HG03378 (cell line): ENCODE measurements around the gene SAMD14.
A peak's percentile ranks its signal among the peaks of the same experiment; 100 is the strongest.

Experiments
- ATAC-seq: cut with Tn5 transposase; IDR thresholded peaks from one replicate; pipeline ENCODE4 v1.9.1; 2021; ENCODE audit warnings: mild to moderate bottlenecking, moderate library complexity; ENCODE audit not compliant: unreplicated experiment

The SAMD14 gene

DNA sequence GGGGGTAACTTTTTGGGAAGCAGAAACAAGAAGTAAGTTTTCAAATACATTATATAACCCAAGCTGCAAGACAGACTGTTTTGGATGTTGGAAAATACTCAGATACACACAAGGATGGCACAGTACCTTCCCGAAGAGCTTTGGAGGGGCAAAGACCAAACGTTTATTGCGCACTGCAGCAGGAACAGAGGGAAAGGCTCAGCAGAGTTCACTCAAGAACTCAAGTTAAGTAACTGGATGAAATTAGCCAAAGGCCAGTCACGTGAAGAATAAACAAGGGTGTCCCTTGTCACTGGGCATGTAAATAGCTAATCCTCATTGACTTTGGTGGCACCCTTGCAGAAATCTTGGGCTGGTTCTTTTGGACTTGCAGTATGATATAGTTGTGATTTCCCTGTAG, 32.0 kb downstream of the SAMD14 start:
- no peak for ATAC-seq

DNA sequence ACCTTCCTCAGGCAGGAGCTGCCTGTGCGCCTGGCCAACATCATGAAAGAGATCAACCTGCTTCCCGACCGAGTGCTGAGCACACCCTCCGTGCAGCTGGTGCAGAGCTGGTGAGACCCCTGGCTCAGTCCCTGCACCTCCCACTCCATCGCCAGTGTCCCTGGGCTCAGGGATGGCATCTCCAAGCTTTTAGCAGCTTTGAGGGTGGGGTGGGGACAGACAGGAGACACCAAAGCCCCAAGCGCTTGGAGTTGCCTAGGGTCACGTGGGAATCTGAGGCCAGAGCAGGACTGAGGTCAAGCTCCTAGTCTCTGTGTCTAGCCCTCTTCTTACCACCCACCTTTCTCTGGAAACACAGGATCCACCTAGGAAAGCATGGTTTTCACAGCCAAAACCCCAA, 32.5 kb downstream of the SAMD14 start:
- no peak for ATAC-seq

DNA sequence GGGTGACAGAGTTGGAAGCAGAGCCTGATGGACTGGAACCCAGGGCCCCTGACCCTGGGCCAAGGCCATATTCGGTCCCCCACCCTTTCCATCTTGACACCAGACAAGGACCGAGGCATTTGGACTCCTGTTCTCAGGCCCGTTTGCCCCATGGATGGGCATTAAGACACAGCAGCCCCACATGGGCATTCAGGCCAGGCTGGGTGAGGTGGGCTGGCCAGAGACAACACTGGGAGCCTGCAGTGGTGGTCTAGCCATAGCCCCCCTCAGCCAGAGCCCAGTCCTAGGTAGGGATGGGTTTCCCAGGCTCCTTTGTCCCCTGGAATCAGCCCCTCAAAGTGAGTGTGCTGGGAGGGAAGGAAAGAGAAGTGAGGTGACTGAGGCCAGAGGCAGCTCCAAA, 33.2 kb downstream of the SAMD14 start:
- ATAC-seq, result no peak

DNA sequence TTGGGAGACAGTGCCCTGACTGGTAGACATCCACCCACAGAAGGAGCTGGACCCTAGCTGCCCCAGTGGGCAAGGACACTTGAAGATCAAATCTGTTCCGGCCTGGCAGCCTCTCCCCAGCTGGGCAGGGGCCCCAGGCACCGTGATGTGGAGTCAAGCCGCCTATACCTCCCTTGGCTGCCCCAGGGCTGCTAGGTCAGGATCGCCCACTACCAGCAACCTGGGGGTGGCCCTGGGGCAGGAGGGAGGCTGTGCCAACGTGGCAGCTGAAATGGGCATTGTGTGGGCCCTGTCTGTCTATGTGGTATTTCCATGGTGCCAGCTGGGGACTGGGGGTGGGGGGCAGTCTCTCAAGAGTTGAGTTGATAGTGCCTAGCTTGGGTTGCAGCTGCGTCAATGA, 33.9 kb downstream of the SAMD14 start:
- ATAC-seq, result no peak

DNA sequence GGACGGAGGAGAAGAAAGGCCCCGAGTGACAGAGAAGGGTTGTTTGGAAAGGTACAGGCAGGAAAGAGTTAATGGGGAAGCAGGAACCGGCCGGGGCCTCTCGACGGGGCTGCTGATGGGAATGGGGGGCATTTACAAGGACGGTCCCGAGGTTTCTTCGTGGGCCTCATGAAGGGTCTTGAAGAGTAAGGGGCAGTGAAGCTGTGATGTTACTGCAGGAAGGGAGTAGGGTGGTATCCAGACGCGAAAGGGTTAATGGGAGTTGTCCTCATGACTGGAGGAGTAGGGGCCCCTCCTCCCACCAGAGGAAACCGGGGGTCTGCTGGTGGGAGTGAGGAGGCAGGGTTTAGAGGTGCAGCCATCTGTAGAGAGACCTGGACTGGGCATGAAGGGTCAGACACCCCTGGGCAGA, 34.3 kb downstream of the SAMD14 start:
- no peak for ATAC-seq

DNA sequence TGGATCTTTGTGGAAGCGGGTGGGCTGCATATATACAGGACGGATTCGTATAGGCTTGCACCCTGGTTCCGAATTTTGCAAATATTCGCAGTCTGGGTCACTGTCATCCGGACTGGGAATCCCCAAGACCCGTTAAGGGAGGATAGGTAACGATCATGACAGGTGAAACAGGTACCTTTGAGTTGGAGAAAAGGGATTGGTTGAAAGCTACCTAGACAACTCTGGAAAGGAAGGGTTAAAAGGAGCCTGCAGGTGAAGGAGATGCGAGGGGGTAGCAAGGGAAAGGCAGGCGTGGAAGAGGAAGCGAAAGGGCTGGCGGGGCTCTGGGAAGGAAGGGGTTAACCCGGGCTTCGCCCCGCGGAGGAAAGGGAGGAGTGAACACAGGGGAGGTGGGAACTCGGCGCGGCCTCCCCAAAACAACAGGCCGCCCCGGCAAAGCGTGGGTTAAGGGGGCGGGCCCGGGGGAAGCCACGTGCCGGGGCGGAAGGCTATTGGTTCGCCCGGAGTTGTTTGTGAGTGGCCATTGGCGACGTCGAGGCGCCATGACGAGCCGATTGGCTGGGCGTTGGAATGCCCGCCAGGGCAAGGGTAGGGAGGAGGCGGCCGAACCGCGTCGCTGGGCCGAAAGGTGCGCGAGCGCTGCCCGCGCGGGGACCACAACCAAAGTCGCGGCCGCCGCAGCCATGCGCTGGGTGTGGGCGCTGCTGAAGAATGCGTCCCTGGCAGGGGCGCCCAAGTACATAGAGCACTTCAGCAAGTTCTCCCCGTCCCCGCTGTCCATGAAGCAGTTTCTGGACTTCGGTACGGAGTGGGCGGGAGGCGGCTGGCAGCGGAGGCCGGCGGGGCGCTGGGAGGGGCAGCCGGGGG, 35.0 kb downstream of the SAMD14 start, which contains the start of gene PDK2:
Gene PDK2 (plus strand): TSS at position 599 of the 867 bp plus-strand sequence. CDS start 85 bp downstream, at position 684.
- ATAC-seq, result peak; percentile 67

DNA sequence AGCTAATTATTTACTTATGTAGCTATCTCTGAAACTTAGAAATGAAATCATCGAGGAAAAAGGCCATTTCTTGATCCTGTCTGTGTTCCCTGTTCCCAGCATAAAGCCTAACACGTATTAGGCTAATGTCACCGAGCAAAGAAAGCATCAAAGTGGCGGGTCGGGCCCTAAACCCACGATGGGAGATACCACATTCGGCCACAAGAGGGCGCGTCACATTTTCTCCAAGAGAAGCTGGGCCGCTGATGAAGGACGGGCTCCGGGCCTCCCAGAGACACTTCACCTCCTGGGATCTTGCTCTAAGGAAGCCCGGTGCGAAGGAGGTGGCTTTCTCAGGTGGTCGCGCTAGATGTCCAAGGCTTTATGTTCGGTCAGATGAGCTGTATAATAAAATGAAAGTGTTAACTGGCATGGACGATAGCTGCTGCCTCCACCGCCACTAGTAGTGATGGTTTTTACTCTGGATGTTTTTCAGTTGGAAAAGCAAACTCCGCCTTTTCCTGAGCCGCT, 35.7 kb downstream of the SAMD14 start:
- peak; percentile 45 for ATAC-seq

DNA sequence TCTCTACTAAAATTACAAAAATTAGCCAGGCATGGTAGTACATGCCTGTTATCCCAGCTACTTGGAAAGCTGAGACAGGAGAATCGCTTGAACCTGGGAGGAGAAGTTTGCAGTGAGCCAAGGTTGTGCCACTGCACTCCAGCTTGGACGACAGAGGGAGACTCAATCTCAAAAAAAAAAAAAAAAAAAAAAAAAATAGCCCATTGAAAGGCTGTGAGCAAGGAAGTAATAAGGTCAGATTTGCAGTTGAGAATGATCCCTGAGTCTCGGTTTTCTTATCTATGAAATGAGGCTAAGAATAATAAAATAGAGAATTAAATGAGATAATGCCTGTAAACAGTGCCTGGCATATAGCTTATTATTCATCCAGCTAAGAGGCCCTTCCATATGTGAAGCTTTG, 36.2 kb downstream of the SAMD14 start:
- ATAC-seq, result no peak

DNA sequence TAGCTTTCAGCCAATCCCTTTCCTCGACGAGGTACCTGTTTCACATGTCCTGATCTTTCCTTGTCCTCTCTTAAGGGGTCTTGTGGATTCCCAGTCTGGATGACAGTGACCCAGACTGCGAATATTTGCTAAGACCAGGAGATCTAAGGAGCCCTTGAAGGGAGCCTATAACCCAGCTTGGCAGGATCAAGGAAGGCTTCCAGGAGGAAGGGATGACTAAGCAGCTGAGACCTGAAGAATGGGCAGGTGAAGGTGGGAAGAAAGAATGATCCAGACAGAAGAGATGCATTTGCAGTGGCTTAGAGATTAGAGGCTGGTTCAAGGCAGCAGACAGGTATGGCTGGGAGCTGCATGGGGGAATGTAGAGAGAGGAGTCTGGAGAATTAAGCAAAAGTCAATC, 36.7 kb downstream of the SAMD14 start:
- ATAC-seq, result no peak

DNA sequence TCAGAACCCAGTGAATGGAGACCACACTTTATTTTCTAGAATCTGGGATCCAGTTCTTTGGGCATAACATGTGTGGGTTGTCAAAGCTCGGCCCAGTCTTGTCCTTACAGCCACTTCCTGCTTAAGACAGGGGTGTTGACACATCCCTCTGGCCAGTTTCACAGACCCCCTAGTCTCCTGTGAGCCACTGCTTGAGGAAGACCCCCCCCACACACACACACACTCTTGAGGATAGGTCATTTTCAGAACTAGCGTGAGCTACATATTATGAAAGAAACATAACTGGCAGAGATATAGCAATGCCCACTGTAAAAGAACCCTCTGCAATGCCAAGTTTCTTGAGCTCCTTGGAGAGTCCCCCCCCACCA, 38.1 kb downstream of the SAMD14 start:
- ATAC-seq, result no peak

DNA sequence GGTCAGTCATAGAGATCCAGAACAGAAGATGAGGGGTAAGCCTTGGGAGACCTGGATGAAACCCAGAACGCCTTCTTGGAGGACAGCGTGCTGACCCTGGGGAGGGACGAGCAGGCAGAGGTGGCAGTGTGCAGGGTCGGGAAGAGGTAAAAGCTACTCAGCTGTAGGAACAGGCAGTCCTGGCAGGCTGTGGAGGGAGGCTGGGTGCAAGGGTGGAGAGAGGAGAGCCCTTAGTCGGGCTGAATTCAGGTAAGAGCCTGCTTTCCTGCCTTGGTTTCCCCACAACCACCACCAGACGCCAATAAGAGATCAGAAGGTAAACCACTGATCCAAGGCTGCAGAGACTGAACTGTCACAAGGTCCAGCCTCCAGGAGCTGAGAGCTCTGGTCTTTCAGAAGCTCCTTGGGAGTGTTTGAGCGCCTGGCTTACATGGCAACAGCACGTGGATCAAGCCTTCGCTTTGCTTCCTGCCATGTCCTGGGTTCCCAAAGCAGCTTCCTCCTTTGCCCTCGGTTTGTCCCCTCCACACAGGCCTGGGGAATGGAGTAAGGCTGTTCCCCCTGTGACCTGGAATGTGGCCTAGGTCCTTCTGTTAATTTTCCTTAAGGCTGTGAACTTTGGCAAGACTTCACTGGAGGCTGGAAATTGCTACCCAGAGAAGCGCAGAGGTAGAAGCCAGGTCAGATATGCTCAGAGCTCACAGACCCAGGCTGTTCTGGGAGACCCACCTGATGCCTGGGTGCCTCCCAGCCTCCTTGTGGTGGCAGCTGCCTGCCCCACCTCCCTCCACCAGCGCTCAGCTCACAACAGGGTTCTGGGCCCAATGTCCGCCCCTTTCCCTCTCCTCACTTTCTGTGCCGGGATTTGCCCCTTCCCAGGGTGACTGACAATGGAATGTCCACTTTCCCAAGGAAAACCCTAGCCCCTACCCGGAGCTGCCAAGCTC, 38.7 kb downstream of the SAMD14 start:
- no peak for ATAC-seq

DNA sequence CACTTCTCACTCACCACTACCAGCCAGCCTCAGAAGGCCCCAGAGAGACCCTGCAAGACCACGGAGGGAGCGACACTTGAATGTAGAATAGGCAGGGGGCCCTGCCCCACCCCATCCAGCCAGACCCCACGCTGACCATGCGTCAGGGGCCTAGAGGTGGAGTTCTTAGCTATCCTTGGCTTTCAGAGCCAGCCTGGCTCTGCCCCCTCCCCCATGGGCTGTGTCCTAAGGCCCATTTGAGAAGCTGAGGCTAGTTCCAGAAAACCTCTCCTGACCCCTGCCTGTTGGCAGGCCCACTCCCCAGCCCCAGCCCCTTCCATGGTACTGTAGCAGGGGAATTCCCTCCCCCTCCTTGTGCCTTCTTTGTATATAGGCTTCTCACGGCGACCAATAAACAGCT, 39.9 kb downstream of the SAMD14 start:
- no peak for ATAC-seq

DNA sequence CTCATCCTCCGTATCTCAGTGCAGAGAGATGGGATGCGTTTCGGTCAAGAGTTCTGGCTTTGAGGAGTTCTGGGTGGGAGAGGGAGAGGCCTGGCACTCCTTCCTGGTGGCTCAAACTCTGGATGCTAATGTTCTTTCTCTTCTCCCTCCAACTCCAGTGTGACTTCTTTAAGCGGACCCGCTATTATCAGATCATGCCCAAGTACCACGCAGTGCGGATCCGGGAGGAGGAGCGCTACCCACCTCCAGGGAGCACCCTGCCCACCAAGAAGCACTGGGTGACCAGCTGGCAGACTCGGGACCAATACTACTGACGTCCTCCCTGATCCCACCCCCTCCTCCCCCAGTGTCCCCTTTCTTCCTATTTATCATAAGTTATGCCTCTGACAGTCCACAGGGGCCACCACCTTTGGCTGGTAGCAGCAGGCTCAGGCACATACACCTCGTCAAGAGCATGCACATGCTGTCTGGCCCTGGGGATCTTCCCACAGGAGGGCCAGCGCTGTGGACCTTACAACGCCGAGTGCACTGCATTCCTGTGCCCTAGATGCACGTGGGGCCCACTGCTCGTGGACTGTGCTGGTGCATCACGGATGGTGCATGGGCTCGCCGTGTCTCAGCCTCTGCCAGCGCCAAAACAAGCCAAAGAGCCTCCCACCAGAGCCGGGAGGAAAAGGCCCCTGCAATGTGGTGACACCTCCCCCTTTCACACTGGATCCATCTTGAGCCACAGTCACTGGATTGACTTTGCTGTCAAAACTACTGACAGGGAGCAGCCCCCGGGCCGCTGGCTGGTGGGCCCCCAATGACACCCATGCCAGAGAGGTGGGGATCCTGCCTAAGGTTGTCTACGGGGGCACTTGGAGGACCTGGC, 40.8 kb downstream of the SAMD14 start:
- ATAC-seq, result no peak

DNA sequence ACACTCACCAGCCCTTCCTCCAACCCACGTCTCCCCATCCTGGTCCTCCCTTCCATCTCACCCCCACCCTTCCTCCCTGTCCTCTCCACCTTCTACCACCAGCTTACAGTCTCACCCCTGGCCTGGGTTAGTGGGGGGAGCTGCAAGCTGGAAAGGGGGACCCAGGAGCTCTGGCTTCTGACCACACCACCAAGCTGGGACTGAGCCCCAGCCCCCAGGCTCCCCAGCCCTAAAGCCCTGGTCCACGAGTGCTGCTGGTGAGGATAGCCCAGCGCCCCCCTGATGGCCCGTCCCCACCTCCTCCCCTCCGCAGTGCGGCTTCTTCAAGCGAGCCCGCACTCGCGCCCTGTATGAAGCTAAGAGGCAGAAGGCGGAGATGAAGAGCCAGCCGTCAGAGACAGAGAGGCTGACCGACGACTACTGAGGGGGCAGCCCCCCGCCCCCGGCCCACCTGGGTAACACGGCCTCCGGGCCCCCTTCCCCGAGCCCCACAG, 42.0 kb downstream of the SAMD14 start:
- no peak for ATAC-seq

DNA sequence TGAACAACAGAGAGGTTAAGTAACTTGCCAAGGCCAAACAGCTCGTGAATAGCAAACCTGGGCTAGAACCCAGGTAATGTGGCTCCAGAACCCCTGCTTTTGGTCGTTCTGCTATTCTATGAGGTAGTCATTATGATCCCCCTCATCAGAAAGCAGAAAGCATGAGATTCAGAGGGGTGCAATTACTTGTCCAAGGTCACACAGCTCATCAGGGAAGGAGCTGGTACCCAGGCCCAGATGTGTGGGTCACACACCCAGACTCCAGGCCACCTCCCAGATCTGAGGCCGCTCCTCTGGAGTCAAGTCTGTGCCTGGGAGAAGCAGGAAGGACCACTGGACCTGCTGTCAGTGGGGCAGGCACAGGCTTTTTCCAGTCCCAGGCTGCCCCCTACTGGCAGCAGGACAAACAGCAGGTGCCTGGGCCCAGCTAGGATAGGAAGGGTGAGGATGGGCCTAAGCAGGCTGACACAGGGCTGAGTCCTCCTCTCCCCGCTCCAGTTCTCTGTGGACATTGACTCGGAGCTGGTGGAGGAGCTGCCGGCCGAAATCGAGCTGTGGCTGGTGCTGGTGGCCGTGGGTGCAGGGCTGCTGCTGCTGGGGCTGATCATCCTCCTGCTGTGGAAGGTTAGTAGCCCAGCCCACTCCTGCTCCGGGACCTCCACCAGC, 42.6 kb downstream of the SAMD14 start:
- no peak for ATAC-seq

DNA sequence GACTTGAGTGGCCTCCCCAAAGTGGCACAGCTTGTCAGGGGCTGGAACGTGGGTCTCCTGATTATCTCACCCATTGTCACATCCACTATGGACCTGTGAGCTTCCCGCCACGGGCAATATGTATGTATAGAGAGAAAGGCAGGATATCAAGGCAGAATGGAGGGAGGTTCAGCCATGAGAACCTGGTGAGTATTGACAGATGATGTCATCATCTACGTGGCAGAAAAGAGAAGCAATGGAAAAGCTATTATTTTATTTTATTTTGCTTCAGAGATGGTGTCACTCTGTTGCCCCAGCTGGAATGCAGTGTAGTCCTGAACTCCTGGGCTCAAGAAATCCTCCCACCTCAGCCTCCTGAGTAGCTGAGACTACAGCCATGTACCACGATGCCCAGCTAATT, 48.2 kb downstream of the SAMD14 start:
- ATAC-seq, result no peak

DNA sequence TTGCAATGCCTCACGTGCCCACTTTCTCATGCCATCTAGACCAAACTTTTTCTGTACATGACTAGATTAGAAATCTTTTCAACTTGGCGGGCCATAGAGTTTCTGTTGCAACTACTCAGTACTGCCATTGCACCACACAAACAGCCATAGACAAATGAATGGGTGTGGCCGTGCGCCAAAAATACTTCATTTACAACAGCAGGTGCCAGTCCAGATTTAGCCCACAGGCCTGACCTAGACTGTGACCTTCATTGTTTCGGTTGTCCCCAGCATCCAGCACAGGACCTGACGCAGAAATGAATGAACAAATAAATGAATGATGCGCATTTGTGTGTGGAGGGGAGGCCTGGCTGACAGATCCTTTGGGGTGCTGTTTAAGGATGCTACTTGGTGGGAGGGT, 49.1 kb downstream of the SAMD14 start:
- ATAC-seq, result no peak

DNA sequence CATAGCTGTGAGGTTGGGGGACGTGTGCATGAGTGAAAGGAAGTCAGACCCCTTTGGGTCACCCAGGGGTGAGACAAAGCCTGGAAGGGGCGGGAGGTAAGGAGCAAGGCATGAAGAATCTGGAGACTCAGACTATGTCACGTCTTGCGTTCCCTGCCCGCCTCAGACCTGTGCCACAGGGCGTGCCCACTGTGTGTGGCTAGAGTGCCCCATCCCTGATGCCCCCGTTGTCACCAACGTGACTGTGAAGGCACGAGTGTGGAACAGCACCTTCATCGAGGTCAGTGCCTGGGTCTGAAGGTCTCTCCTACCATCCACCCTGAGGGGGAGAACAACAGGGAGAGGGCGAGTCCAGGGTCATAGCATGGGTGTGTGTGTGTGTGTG, 49.9 kb downstream of the SAMD14 start:
- no peak for ATAC-seq

DNA sequence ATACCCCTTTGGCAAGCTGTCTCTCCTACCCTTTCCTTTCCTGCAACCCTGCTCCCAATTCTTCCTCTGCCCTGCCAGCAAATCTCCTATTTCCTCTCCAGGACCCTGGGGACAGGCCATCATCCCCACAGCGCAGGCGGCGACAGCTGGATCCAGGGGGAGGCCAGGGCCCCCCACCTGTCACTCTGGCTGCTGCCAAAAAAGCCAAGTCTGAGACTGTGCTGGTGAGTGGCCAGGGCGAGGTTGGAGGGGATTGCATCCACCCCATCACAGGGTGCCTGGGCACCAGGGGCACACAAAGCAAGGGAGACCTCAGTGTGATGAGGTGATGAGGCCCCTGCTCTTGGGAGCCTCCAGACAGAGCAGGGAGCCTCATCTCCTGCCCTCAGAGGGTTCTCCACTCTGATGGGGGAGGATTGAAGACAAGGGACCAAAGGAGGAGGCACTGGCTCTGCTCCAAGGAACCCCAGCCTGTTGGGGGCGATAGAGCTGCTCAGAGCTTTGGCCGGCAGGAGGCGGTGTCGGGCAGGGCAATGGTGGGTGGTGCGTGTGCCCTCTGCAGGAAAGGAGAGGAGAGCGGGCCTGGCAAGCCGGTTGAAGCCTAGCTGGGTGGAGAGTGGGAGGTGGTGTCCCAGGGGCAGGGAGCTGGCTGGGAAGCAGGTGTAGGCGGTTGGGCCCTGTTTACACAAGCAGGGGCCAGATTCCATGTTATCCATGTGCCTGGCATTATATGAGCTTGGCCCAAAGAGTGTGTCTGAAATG, 50.4 kb downstream of the SAMD14 start:
- no peak for ATAC-seq
